Measurements from ENCODE around the gene TSHZ1.

- TF ChIP-seq, protein P1, sequence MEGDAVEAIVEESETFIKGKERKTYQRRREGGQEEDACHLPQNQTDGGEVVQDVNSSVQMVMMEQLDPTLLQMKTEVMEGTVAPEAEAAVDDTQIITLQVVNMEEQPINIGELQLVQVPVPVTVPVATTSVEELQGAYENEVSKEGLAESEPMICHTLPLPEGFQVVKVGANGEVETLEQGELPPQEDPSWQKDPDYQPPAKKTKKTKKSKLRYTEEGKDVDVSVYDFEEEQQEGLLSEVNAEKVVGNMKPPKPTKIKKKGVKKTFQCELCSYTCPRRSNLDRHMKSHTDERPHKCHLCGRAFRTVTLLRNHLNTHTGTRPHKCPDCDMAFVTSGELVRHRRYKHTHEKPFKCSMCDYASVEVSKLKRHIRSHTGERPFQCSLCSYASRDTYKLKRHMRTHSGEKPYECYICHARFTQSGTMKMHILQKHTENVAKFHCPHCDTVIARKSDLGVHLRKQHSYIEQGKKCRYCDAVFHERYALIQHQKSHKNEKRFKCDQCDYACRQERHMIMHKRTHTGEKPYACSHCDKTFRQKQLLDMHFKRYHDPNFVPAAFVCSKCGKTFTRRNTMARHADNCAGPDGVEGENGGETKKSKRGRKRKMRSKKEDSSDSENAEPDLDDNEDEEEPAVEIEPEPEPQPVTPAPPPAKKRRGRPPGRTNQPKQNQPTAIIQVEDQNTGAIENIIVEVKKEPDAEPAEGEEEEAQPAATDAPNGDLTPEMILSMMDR (conservative IDR thresholded peaks at IDR 0.05; ENCODE audit: low read length): no peak
- TF ChIP-seq EZH2phosphoT487 (IDR thresholded peaks at IDR 0.05; ENCODE audit: borderline replicate concordance, low read depth, low read length): no peak
Observed at GRCh38 chr18:75189696-75190095, 20.9 kb upstream of the TSHZ1 start.
